Lower lobe of right lung (tissue), 2 donors: ENCODE results near the gene WDR49. TPM values are rescaled to one million over a fixed set of nuclear protein-coding genes. Genes with fewer than 3 reads are reported as not detected.
A peak's percentile ranks its signal among the peaks of the same experiment; 100 is the strongest.

Source experiments
- ATAC-seq, 2 donors: fragments of 200-7000 bp; cut with Tn5 transposase; one replicate each; pipeline ENCODE4 v1.9.1; 2020 to 2022; ENCODE audit warnings: mild to moderate bottlenecking in 2 of 2, moderate library complexity in 2 of 2
- DNase-seq: peaks from one replicate; pipeline ENCODE4 v3.0.0-alpha.2; 2020
- H3K27ac ChIP-seq: fragments of 200-600 bp; one replicate; pipeline ENCODE4 v1.8.0; 2022
- H3K27me3 ChIP-seq: fragments of 200-600 bp; one replicate; pipeline ENCODE4 v1.8.0; 2022; ENCODE audit warnings: low read depth
- H3K36me3 ChIP-seq: fragments of 200-600 bp; one replicate; pipeline ENCODE4 v1.8.0; 2022; ENCODE audit warnings: mild to moderate bottlenecking
- H3K4me1 ChIP-seq: fragments of 200-600 bp; one replicate; pipeline ENCODE4 v1.8.0; 2022
- H3K4me3 ChIP-seq: fragments of 200-600 bp; one replicate; pipeline ENCODE4 v1.8.0; 2022; ENCODE audit warnings: mild to moderate bottlenecking
- H3K9me3 ChIP-seq: fragments of 200-600 bp; one replicate; pipeline ENCODE4 v1.8.0; 2022
- intact Hi-C: fragments of 100-400 bp; cut with DNase I; formaldehyde crosslinking; loops from one replicate; pipeline ENCODE4 v1.11.0; 2022
- total RNA-seq: library from RNA; stranded (reverse); fragmentation: NEBNext Ultra II Directional; extraction: Animal tissue kit (Norgen Biotek cat#: 25700); gene quantifications from one replicate; pipeline ENCODE4 v1.2.1, GENCODE V29; 2021
- TF ChIP-seq, protein P1 (sequence below): fragments of 200-600 bp; IDR thresholded peaks from one replicate; pipeline ENCODE4 v1.8.0; 2022; ENCODE audit warnings: antibody characterized with exemption, mild to moderate bottlenecking
- donor health status: DM: no; HTN: yes; CAD: no; lungs with severe emphysema.

Gene WDR49
- total RNA-seq, 1 donor from 2014 or later, result 13.9 TPM

DNA sequence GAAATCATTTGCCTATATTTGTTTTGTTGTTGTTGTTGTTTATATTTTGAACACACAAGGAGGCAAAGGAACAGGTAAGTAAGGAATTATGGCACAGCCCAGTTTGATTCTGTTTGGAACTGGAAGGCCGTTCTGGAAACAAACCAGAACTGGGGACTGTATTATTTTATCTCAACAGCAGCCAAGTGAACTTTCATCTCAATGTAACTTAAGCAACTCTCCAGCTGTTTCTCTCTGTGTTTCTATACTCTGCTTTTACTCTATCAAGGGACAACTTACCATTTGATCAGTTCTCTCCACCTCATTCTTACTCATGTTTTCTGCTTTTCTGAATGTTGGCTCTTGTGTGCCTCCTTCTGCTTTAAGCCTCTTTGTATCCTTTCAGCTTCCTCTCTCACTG is 16.0 kb upstream of the WDR49 start:
- H3K4me3 ChIP-seq, result no peak overlapping the region
- H3K36me3 ChIP-seq, result peaks cover 14% of the 10 kb centered on the region
- ATAC-seq (no peak), DNase-seq (no peak)
- H3K27me3 ChIP-seq, result no peaks in the 10 kb centered on the region
- H3K9me3 ChIP-seq, result no peaks in the 10 kb centered on the region
- H3K4me1 ChIP-seq, result no peaks in the 10 kb centered on the region
- TF ChIP-seq, protein P1, sequence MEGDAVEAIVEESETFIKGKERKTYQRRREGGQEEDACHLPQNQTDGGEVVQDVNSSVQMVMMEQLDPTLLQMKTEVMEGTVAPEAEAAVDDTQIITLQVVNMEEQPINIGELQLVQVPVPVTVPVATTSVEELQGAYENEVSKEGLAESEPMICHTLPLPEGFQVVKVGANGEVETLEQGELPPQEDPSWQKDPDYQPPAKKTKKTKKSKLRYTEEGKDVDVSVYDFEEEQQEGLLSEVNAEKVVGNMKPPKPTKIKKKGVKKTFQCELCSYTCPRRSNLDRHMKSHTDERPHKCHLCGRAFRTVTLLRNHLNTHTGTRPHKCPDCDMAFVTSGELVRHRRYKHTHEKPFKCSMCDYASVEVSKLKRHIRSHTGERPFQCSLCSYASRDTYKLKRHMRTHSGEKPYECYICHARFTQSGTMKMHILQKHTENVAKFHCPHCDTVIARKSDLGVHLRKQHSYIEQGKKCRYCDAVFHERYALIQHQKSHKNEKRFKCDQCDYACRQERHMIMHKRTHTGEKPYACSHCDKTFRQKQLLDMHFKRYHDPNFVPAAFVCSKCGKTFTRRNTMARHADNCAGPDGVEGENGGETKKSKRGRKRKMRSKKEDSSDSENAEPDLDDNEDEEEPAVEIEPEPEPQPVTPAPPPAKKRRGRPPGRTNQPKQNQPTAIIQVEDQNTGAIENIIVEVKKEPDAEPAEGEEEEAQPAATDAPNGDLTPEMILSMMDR, result no peak
- no peak overlapping the region for H3K27ac ChIP-seq
- intact Hi-C loops, result no loop called here

DNA sequence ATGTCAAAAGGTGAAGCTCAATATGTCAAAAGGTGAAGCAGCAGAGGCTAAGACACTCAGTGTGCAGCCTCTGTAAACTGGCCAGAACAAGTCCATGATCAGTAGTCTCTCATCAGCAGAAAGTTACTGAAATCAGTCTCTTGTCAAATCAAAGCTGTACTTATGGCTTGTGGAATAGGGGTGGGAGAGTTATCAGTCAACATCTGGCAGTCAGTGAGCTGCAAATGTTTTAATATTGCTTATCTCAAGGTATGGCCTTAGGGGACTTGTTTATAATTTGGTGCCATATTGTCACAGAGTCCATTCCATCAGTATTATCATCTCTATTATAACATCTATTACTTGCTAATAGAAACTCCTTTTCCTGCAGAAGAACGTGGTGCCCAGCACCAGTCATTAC is 14.9 kb upstream of the WDR49 start:
- Histone ChIP-seq H3K27ac (no peak overlapping the region), H3K36me3 (peaks cover 4% of the 10 kb centered on the region), H3K9me3 (no peaks in the 10 kb centered on the region), H3K27me3 (no peaks in the 10 kb centered on the region), H3K4me1 (no peaks in the 10 kb centered on the region), H3K4me3 (no peak overlapping the region)
- ATAC-seq (no peak), DNase-seq (no peak)
- TF ChIP-seq, protein P1, result no peak
- intact Hi-C loops, result no loop called here

DNA sequence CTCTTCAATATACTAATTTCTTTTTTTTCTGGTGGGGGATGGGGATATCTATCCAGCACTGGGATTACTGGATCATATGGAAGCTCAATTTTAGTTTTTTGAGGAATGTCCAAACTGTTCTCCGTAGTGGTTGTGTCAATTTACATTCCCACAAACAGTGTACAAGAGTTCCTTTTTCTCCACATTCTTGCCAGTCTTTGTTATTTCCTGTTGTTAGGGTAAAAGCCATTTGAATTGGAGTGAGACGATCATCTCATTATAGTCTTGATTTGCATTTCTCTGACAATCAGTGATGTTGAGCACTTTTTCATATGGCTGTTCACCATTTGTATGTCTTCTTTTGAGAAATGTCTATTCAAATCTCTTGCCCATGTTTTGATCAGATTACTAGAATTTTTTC is 12.8 kb upstream of the WDR49 start:
- Histone ChIP-seq H3K27me3 (no peaks in the 10 kb centered on the region), H3K27ac (no peak overlapping the region), H3K4me3 (no peak overlapping the region), H3K4me1 (no peaks in the 10 kb centered on the region), H3K36me3 (no peaks in the 10 kb centered on the region), H3K9me3 (no peaks in the 10 kb centered on the region)
- ATAC-seq (no peak), DNase-seq (no peak)
- intact Hi-C loops, result no loop called here
- TF ChIP-seq, protein P1, result no peak

DNA sequence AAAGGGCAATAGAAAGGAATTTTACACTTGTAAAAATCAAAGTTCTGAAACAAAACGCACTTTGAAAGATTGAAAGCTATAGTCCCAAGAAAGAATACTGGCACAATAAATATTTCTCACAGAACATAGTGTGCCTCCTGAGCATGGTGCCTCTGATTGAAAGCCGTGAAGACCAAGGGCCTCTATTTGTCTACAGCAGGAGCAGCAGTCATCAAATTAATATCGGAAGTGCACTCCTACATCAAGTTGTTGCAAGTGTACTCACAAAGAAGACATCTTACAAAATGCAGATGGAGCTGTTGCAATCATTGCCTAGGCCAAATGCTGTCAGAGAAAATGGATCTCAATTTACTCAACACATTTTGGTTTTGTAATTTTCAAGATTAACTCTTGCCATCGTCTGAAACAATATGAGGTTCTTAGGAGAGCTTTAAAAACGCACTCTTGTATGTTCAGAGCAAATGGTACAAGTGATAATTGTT is 9.2 kb upstream of the WDR49 start:
- H3K27ac ChIP-seq, result no peak overlapping the region
- no peaks in the 10 kb centered on the region for H3K36me3 ChIP-seq
- ATAC-seq, result peak in 1 of 2 donors; percentile 57
- H3K27me3 ChIP-seq, result no peaks in the 10 kb centered on the region
- DNase-seq, result no peak
- no peaks in the 10 kb centered on the region for H3K9me3 ChIP-seq
- H3K4me3 ChIP-seq, result no peak overlapping the region
- intact Hi-C loops, result no loop called here
- TF ChIP-seq, protein P1, result no peak
- no peaks in the 10 kb centered on the region for H3K4me1 ChIP-seq

DNA sequence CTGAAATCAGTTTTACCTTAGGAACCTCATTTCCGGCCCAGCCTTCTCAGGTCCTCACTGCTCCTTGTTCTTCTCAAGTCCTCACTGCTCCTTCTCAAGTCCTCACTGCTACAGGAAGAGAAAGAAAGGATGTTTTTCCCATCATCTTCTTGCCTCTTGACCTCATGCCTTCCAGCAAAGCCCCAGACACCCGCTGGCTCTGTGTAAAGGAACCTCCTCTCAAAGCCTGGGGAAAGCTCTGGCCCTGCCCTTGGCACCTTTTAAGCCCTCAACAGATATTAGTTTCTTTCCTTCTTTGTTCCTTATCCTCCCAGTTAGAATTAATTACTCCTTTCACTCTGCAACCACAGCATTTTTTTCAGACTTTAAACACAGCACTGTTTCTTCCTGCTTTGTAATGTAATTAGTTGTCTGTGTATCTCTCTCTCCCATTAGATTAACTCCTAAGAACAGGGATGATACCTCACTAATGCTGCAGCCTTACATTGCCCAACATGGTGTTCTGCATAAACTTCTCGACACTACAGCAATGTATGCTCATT is 4.0 kb upstream of the WDR49 start:
- H3K27me3 ChIP-seq, result no peaks in the 10 kb centered on the region
- no peak for DNase-seq
- ATAC-seq, result no peak
- no peaks in the 10 kb centered on the region for H3K36me3 ChIP-seq
- H3K27ac ChIP-seq, result no peak overlapping the region
- H3K4me3 ChIP-seq, result no peak overlapping the region
- TF ChIP-seq, protein P1, result no peak
- H3K4me1 ChIP-seq, result no peaks in the 10 kb centered on the region
- intact Hi-C loops, result no loop called here
- H3K9me3 ChIP-seq, result no peaks in the 10 kb centered on the region
